ENCODE measurements around the gene UBAC1. TPM values are rescaled to one million over a fixed set of nuclear protein-coding genes. Genes with fewer than 3 reads are reported as not detected.

Gene UBAC1
- polyA plus RNA-seq, 1 donor from 2014 or later, result 92.3 TPM

- no peak for TF ChIP-seq EZH2 (IDR thresholded peaks at IDR 0.05; ENCODE audit: borderline replicate concordance, insufficient read depth, low read length, poor library complexity, severe bottlenecking)
- TF ChIP-seq RAD21 (conservative IDR thresholded peaks at IDR 0.05), result no peak
- Histone ChIP-seq H3K79me2 (replicated peaks; ENCODE audit: insufficient read depth, low read length) (no peaks in the 10 kb centered on the region), H2AFZ (ENCODE audit: low read depth, low read length) (no peak overlapping the region)
These were observed 34.6 kb upstream of the UBAC1 start for GRCh38 chr9:135995816-135996215.

DNA sequence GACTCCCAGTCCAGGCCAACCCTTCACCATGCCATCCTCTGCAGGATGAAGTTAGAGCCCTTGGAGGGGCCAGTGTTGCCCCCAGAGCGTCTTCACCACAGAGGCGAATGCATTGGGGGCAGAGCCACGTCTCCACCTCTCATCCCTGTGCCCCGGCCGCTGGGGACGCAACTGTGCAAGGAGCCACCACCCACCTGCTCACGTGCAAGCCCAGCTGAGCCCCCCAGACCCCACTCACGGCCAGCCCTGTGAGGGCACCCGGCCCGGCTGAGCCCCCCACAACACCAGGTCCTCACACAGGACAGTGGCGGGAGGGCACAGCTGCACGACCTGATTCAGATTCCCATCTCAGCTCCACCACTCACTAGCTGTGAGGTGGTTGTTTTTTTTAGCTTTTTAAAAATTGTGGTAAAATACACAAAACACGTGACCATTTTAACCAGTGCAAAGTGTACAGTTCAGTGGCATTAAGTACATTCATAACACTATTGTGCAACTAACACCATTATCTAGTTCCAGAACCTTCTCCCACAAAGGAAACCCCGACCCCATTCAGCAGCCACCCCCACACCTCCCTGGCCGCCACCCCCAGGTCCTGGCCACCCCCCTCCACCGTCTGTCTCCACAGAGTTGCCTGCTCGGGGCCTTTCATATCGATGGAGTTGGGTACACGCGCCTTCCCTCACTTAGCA lies 33.5 kb upstream of the UBAC1 start:
- H3K9me2 ChIP-seq (ENCODE audit: insufficient read depth, low read length), result no peaks in the 10 kb centered on the region
- H3K4me3 ChIP-seq (ENCODE audit: low read length), result no peak overlapping the region
- no peak overlapping the region for H2AFZ ChIP-seq (ENCODE audit: low read depth, low read length)
- no peaks in the 10 kb centered on the region for H3K36me3 ChIP-seq (ENCODE audit: insufficient read depth, low read length)
- H4K20me1 ChIP-seq (ENCODE audit: insufficient read depth), result no peaks in the 10 kb centered on the region
- no peaks in the 10 kb centered on the region for H3K9me3 ChIP-seq (ENCODE audit: low read length)
- no peak overlapping the region for H3K27ac ChIP-seq (ENCODE audit: low read length)
- H3K27me3 ChIP-seq (ENCODE audit: insufficient read depth, low read depth, low read length), result no peaks in the 10 kb centered on the region
- no peaks in the 10 kb centered on the region for H3K79me2 ChIP-seq (replicated peaks; ENCODE audit: insufficient read depth, low read length)
- H3K9ac ChIP-seq (ENCODE audit: low read length), result no peak overlapping the region
- H3F3A ChIP-seq (ENCODE audit: insufficient read depth, low read length, poor library complexity, severe bottlenecking), result no peaks in the 10 kb centered on the region
- no peak overlapping the region for H3K4me2 ChIP-seq (ENCODE audit: low read length)
- TF ChIP-seq, protein P1, sequence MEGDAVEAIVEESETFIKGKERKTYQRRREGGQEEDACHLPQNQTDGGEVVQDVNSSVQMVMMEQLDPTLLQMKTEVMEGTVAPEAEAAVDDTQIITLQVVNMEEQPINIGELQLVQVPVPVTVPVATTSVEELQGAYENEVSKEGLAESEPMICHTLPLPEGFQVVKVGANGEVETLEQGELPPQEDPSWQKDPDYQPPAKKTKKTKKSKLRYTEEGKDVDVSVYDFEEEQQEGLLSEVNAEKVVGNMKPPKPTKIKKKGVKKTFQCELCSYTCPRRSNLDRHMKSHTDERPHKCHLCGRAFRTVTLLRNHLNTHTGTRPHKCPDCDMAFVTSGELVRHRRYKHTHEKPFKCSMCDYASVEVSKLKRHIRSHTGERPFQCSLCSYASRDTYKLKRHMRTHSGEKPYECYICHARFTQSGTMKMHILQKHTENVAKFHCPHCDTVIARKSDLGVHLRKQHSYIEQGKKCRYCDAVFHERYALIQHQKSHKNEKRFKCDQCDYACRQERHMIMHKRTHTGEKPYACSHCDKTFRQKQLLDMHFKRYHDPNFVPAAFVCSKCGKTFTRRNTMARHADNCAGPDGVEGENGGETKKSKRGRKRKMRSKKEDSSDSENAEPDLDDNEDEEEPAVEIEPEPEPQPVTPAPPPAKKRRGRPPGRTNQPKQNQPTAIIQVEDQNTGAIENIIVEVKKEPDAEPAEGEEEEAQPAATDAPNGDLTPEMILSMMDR (IDR thresholded peaks at IDR 0.05; ENCODE audit: poor library complexity, severe bottlenecking), result no peak
- no peak for TF ChIP-seq EP300 (conservative IDR thresholded peaks at IDR 0.05; ENCODE audit: poor library complexity, severe bottlenecking)

More at GRCh38 chr9:135995816-135996215, 34.6 kb upstream of the UBAC1 start:
- Histone ChIP-seq H3K27ac (ENCODE audit: low read length) (no peak overlapping the region), H3K27me3 (ENCODE audit: insufficient read depth, low read depth, low read length) (no peaks in the 10 kb centered on the region), H3K4me2 (ENCODE audit: low read length) (no peak overlapping the region), H4K20me1 (ENCODE audit: insufficient read depth) (no peaks in the 10 kb centered on the region), H3K4me3 (ENCODE audit: low read length) (no peak overlapping the region), H3F3A (ENCODE audit: insufficient read depth, low read length, poor library complexity, severe bottlenecking) (no peaks in the 10 kb centered on the region), H3K36me3 (ENCODE audit: insufficient read depth, low read length) (no peaks in the 10 kb centered on the region), H3K9me3 (ENCODE audit: low read length) (no peaks in the 10 kb centered on the region), H3K9ac (ENCODE audit: low read length) (no peak overlapping the region), H3K9me2 (ENCODE audit: insufficient read depth, low read length) (no peaks in the 10 kb centered on the region)

DNA sequence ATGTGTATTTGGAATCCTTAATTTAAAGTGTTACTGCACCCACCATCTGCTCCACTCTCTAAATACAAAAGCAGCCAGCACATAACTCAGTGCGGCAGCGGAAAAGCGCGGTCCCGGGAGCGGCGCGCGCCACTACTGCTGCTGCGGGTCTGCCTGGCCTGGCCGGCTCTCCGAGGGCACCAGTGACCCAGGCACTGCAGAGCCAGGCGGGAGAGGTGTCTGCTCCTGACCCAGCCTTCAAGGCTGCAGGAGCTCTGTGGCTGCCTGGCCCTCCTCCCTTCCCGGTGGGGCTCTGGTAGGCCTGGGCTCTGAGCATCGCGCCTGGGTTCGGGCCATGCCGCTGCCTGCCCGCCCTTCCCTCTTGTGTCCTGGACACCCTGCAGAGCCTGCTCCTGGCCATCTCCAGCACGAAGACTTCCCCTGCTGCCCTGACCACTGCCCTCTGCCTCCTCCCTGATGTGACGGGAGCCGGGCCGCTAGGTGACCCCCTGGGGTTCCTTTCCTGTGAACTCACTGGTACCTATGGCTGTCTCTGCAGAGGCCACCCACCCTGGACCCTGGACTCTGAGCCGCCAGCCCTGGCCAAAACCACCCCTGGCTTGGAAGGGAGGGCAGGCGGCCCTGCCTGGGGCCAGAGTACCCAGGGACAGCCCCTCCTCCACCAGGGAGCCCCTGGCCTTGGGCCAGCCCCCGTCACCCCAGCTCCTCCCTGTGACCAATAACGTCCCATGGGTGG lies 32.8 kb upstream of the UBAC1 start:
- no peaks in the 10 kb centered on the region for H3K9me3 ChIP-seq (ENCODE audit: low read length)
- no peaks in the 10 kb centered on the region for H3K36me3 ChIP-seq (ENCODE audit: insufficient read depth, low read length)
- H3K9ac ChIP-seq (ENCODE audit: low read length), result no peak overlapping the region
- no peak for TF ChIP-seq TAF1 (IDR thresholded peaks at IDR 0.05; ENCODE audit: low read depth)
- TF ChIP-seq, protein P1 (IDR thresholded peaks at IDR 0.05; ENCODE audit: poor library complexity, severe bottlenecking), result no peak
- H3K4me2 ChIP-seq (ENCODE audit: low read length), result no peak overlapping the region
- no peak overlapping the region for H2AFZ ChIP-seq (ENCODE audit: low read depth, low read length)
- H3K79me2 ChIP-seq (replicated peaks; ENCODE audit: insufficient read depth, low read length), result no peaks in the 10 kb centered on the region
- no peaks in the 10 kb centered on the region for H4K20me1 ChIP-seq (ENCODE audit: insufficient read depth)
- no peaks in the 10 kb centered on the region for H3K9me2 ChIP-seq (ENCODE audit: insufficient read depth, low read length)
- H3K4me3 ChIP-seq (ENCODE audit: low read length), result no peak overlapping the region
- no peaks in the 10 kb centered on the region for H3K27me3 ChIP-seq (ENCODE audit: insufficient read depth, low read depth, low read length)
- no peak overlapping the region for H3K27ac ChIP-seq (ENCODE audit: low read length)
- H3F3A ChIP-seq (ENCODE audit: insufficient read depth, low read length, poor library complexity, severe bottlenecking), result no peaks in the 10 kb centered on the region
